K562 (cell line): Measurements from ENCODE around the gene MRTFB. TPM values are rescaled to one million over a fixed set of nuclear protein-coding genes. Genes with fewer than 3 reads are reported as not detected.
A peak's percentile ranks its signal among the peaks of the same experiment; 100 is the strongest.

Experiments used
- BCOR ChIP-seq: fragments of 450-650 bp; IDR thresholded peaks from 2 replicates; pipeline ENCODE4 v1.6.1; 2016
- E2F6 ChIP-seq, 2 experiments: IDR thresholded peaks; 2 replicates each; pipeline ENCODE4 v1.6.1; 2011; ENCODE audit warnings: borderline replicate concordance in 1 of 2, control low read depth in 1 of 2, low read depth in 1 of 2, low read length in 1 of 2, mild to moderate bottlenecking in 1 of 2, mixed read lengths in 1 of 2, moderate library complexity in 1 of 2; ENCODE audit not compliant: insufficient read depth in 1 of 2, insufficient read length in 1 of 2, poor library complexity in 1 of 2, severe bottlenecking in 1 of 2; ENCODE audit errors: extremely low read depth in 1 of 2
- ETS1 ChIP-seq: conservative IDR thresholded peaks from 2 replicates; pipeline ENCODE4 v1.6.1; 2011; ENCODE audit warnings: low read depth, mild to moderate bottlenecking, low read length; ENCODE audit not compliant: control insufficient read depth
- HMGN3 ChIP-seq: IDR thresholded peaks from 2 replicates; pipeline ENCODE4 v1.6.1; 2011; ENCODE audit warnings: borderline replicate concordance, low read depth, mild to moderate bottlenecking, mixed read lengths, low read length; ENCODE audit not compliant: insufficient read length; ENCODE audit errors: extremely low read depth
- NCOA4 ChIP-seq: fragments of 450-650 bp; IDR thresholded peaks from 2 replicates; pipeline ENCODE4 v1.6.1; 2018; ENCODE audit warnings: mild to moderate bottlenecking; ENCODE audit not compliant: partially characterized antibody
- RBM17 ChIP-seq: fragments of 200-400 bp; formaldehyde crosslinking; IDR thresholded peaks from 2 replicates; pipeline ENCODE4 v1.6.1; 2017; ENCODE audit warnings: low read depth, mild to moderate bottlenecking, low read length, borderline replicate concordance
- ZBTB7A ChIP-seq: IDR thresholded peaks from 2 replicates; pipeline ENCODE4 v1.6.1; 2011; ENCODE audit warnings: low read depth, mild to moderate bottlenecking, low read length, moderate library complexity, borderline replicate concordance; ENCODE audit not compliant: control insufficient read depth
- polyA plus RNA-seq, 8 experiments: library from polyadenylated mRNA; depleted of rRNA in 4 of 8; stranded (reverse) in 5 of 8; unstranded in 3 of 8; fragments of >200 nt; fragmentation: Nextera tagmentation in 2 of 8; fragmentation: Illumina TruSeq in 1 of 8; extraction: Ambion mirVana in 2 of 8; extraction: Trizol in 1 of 8; gene quantifications; 2 replicates each; pipeline versions ENCODE4 v1.2.1 to v1.2.3, GENCODE V29; 2011 to 2014; ENCODE audit warnings: inconsistent platforms in 1 of 8, missing spikeins in 1 of 8
- total RNA-seq, 7 experiments: library from RNA; depleted of rRNA in 6 of 7; stranded (reverse); fragments of >200 nt in 6 of 7; fragmentation: Illumina TruSeq in 2 of 7; extraction: Trizol in 2 of 7; gene quantifications; 2 replicates each; pipeline versions ENCODE4 v1.2.1 to v1.2.3, GENCODE V29; 2011 to 2021; ENCODE audit warnings: low replicate concordance in 1 of 7

The MRTFB gene
- total and polyA plus RNA-seq, 9 of the 15 experiments (the other 6 are each of a cell fraction or from before 2014, with no cell fraction given): 2.2 to 12.7 (median 7.0) TPM

GRCh38 chr16:14071576-14072271 is 605 bp downstream of the MRTFB start (continued):
- TF ChIP-seq BCOR: peak; percentile 60; the same call in 1 of the 2 replicates
- 0 out of 2 replicates have a peak, but pooled peaks have one; percentile 14 for TF ChIP-seq ETS1
- TF ChIP-seq E2F6 (IDR thresholded peaks at IDR 0.05; ENCODE audit: borderline replicate concordance in 1 of 2, extremely low read depth in 1 of 2, insufficient read depth in 1 of 2, insufficient read length in 1 of 2, low read depth in 1 of 2, low read length in 1 of 2, poor library complexity in 1 of 2, severe bottlenecking in 1 of 2): peak in 1 of 2 experiments; percentile 4
- TF ChIP-seq ZBTB7A: peak; percentile 44; the same call in 1 of the 2 replicates
- TF ChIP-seq HMGN3: peak; percentile 16
- TF ChIP-seq RBM17: no peak
- TF ChIP-seq NCOA4: no peak
- TF ChIP-seq, all 486 proteins: peak for 10
